Measurements from ENCODE around the gene CFAP73.
"Not testable (repeated sequence)": the region's sequence is repeated elsewhere in the genome, so short reads cannot be mapped to it uniquely, and the experiment has no call there.

DNA sequence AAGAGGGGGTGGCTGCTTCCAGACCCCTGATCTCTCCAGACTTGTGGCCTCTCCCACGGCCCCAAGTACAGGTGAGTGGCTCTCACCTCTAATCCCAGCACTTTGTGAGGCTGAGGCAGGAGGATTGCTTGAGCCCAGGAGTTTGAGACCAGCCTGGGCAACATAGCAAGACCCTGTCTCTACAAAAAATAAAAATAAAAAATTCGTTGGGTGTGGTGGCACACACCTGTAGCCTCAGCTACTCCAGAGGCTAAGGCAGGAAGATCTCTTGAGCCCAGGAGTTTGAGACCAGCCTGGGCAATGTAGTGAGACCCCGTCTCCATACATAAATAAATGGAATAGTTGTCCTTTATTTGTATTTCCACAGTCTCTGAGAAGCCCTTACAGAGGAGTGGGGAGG is 7.8 kb upstream of the CFAP73 start:
- TF ChIP-seq, protein P1, sequence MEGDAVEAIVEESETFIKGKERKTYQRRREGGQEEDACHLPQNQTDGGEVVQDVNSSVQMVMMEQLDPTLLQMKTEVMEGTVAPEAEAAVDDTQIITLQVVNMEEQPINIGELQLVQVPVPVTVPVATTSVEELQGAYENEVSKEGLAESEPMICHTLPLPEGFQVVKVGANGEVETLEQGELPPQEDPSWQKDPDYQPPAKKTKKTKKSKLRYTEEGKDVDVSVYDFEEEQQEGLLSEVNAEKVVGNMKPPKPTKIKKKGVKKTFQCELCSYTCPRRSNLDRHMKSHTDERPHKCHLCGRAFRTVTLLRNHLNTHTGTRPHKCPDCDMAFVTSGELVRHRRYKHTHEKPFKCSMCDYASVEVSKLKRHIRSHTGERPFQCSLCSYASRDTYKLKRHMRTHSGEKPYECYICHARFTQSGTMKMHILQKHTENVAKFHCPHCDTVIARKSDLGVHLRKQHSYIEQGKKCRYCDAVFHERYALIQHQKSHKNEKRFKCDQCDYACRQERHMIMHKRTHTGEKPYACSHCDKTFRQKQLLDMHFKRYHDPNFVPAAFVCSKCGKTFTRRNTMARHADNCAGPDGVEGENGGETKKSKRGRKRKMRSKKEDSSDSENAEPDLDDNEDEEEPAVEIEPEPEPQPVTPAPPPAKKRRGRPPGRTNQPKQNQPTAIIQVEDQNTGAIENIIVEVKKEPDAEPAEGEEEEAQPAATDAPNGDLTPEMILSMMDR (IDR thresholded peaks at IDR 0.05): not testable (repeated sequence)
- TF ChIP-seq POLR2A (IDR thresholded peaks at IDR 0.05): not testable (repeated sequence)
